Esophagus muscularis mucosa (tissue), 4 donors: ENCODE results near the gene RPL27A. TPM values are rescaled to one million over a fixed set of nuclear protein-coding genes. Genes with fewer than 3 reads are reported as not detected.

Experiments
- DNase-seq: peaks from one replicate; pipeline ENCODE4 v3.0.0-alpha.2; 2017; ENCODE audit errors: extremely low spot score
- H3K27ac ChIP-seq, 4 donors: fragments of 200-600 bp; sonication (generic); replicated peaks in 1 of 4; 1 replicate in 3 of 4; 2 replicates in 1 of 4; pipeline ENCODE4 v1.5.1; 2016 to 2019; ENCODE audit warnings: mild to moderate bottlenecking in 1 of 4
- H3K27me3 ChIP-seq, 4 donors: fragments of 200-600 bp; sonication (generic); one replicate each; pipeline versions ENCODE4 v1.5.1 to v1.6.0; 2016 to 2019
- H3K36me3 ChIP-seq, 4 donors: fragments of 200-600 bp; sonication (generic); one replicate each; pipeline ENCODE4 v1.5.1; 2016 to 2019
- H3K4me1 ChIP-seq, 4 donors: fragments of 200-600 bp; sonication (generic); one replicate each; pipeline ENCODE4 v1.5.1; 2016 to 2019
- H3K4me3 ChIP-seq, 4 donors: fragments of 200-600 bp; sonication (generic); 1 replicate in 2 of 4; 2 replicates in 2 of 4; pipeline ENCODE4 v1.5.1; 2016 to 2019; ENCODE audit warnings: mild to moderate bottlenecking in 4 of 4, moderate library complexity in 1 of 4
- H3K9me3 ChIP-seq, 4 donors: fragments of 200-600 bp; sonication (generic); 1 replicate in 3 of 4; 2 replicates in 1 of 4; pipeline ENCODE4 v1.5.1; 2016 to 2019
- CTCF ChIP-seq, 3 experiments: fragments of 200-600 bp in 2 of 3; fragments of 450-650 bp in 1 of 3; sonication (generic) in 2 of 3; IDR thresholded peaks; one replicate each; pipeline ENCODE4 v1.5.1; 2017 to 2019; ENCODE audit warnings: antibody characterized with exemption in 3 of 3, mild to moderate bottlenecking in 2 of 3, moderate library complexity in 1 of 3
- EP300 ChIP-seq: sonication (generic); formaldehyde crosslinking; IDR thresholded peaks from one replicate; pipeline ENCODE4 v1.6.1; 2017; ENCODE audit warnings: antibody characterized with exemption
- POLR2A ChIP-seq: fragments of 450-650 bp; IDR thresholded peaks from one replicate; pipeline ENCODE4 v1.6.1; 2017; ENCODE audit warnings: antibody characterized with exemption, moderate library complexity, mild to moderate bottlenecking, low read depth
- POLR2AphosphoS5 ChIP-seq, 2 donors: sonication (generic); formaldehyde crosslinking; IDR thresholded peaks; one replicate each; pipeline ENCODE4 v1.6.1; 2017; ENCODE audit warnings: antibody characterized with exemption in 2 of 2
- WGBS: methylation state at CpG from one replicate; pipeline ENCODE4 v1.1.5; 2018; 5-methylcytosine and 5-hydroxymethylcytosine counted together
- intact Hi-C: fragments of 100-400 bp; cut with DNase I; formaldehyde crosslinking; loops from one replicate; pipeline ENCODE4 v1.15.1; 2023
- total RNA-seq, 4 donors: library from RNA; depleted of rRNA; stranded (reverse); fragments of >200 nt; gene quantifications; one replicate each; pipeline versions ENCODE4 v1.1.0 to v1.2.1, GENCODE V29; 2016

Gene RPL27A
- total RNA-seq: 1,000 to 10,000 TPM in 1 of 4 donors, 100 to 1,000 TPM in 3; 665 to 1,629 (median 791) TPM

- DNase-seq: peak; percentile 100
- Histone ChIP-seq H3K36me3 (peaks cover 26 to 44% (median 37%) of the 10 kb centered on the region in 4 donors), H3K4me1 (peaks cover 23 to 33% (median 32%) of the 10 kb centered on the region in 4 donors), H3K4me3 (peak within 1 kb of the TSS; percentile 79 to 92 (median 82)), H3K27me3 (no peaks in the 10 kb centered on the region), H3K27ac (peak within 1 kb of the TSS; percentile 93 to 98 (median 95)), H3K9me3 (no peaks in the 10 kb centered on the region)
- TF ChIP-seq POLR2AphosphoS5 (IDR thresholded peaks at IDR 0.05): peak; percentile 99 to 100
- peak in 1 of 3 experiments; percentile 37 for TF ChIP-seq CTCF (IDR thresholded peaks at IDR 0.05)
- TF ChIP-seq POLR2A: peak; percentile 99
- TF ChIP-seq EP300: no peak
- intact Hi-C loops: loop anchor here (2.0 to 10.0 kb wide), 3 partner anchors 128 to 232 kb away; partner anchors contain the start of gene AKIP1
- 0% methylated on average over 24 of the region's 67 CpGs for WGBS
These were observed at the start of gene RPL27A, which contains the start of gene TRIM66 for GRCh38 chr11:8682303-8683114. Gene RPL27A (plus strand): TSS chr11:8682792. CDS start chr11:8682814, 22 bp downstream. Gene TRIM66 (minus strand): TSS chr11:8682665. CDS start chr11:8672274, 10,391 bp downstream.

- Histone ChIP-seq H3K36me3 (peaks cover 13 to 63% (median 29%) of the 10 kb centered on the region in 4 donors), H3K4me1 (peaks cover 0 to 9% (median 2%) of the 10 kb centered on the region in 4 donors)
- 98% methylated on average over 6 of the region's 6 CpGs for WGBS
These were observed 48.1 kb upstream of the RPL27A start for GRCh38 chr11:8634498-8634897.

GRCh38 chr11:8636127-8636526 lies 46.5 kb upstream of the RPL27A start:
- no peak overlapping the region for H3K4me3 ChIP-seq
- H3K27ac ChIP-seq: no peak overlapping the region
- DNase-seq: no peak
- no peaks in the 10 kb centered on the region for H3K27me3 ChIP-seq
- H3K9me3 ChIP-seq: no peaks in the 10 kb centered on the region
- peaks cover 13 to 79% (median 40%) of the 10 kb centered on the region in 4 donors for H3K36me3 ChIP-seq
- TF ChIP-seq POLR2A (no peak), POLR2AphosphoS5 (IDR thresholded peaks at IDR 0.05) (no peak), CTCF (IDR thresholded peaks at IDR 0.05) (no peak), EP300 (no peak)
- 100% methylated on average over 2 of the region's 2 CpGs for WGBS
- intact Hi-C loops: no loop called here
- H3K4me1 ChIP-seq: peaks cover 0 to 6% (median 2%) of the 10 kb centered on the region in 4 donors

More at GRCh38 chr11:8634498-8634897, 48.1 kb upstream of the RPL27A start:
- H3K4me3 ChIP-seq: no peak overlapping the region
- H3K9me3 ChIP-seq: no peaks in the 10 kb centered on the region
- intact Hi-C loops: no loop called here
- no peak for TF ChIP-seq POLR2AphosphoS5 (IDR thresholded peaks at IDR 0.05)
- TF ChIP-seq POLR2A: no peak
- TF ChIP-seq CTCF (IDR thresholded peaks at IDR 0.05): no peak
- no peak for TF ChIP-seq EP300
- DNase-seq: no peak
- H3K27ac ChIP-seq: no peak overlapping the region
- H3K27me3 ChIP-seq: no peaks in the 10 kb centered on the region

- peaks cover 21 to 97% (median 52%) of the 10 kb centered on the region in 4 donors for H3K36me3 ChIP-seq
- 93% methylated on average over 5 of the region's 5 CpGs for WGBS
These were observed 44.3 kb upstream of the RPL27A start for GRCh38 chr11:8638300-8638699.

More at GRCh38 chr11:8638300-8638699, 44.3 kb upstream of the RPL27A start:
- Histone ChIP-seq H3K9me3 (no peaks in the 10 kb centered on the region), H3K27ac (no peak overlapping the region), H3K27me3 (no peaks in the 10 kb centered on the region), H3K4me3 (no peak overlapping the region), H3K4me1 (no peaks in the 10 kb centered on the region)
- intact Hi-C loops: no loop called here
- TF ChIP-seq CTCF (IDR thresholded peaks at IDR 0.05): no peak
- TF ChIP-seq POLR2A: no peak
- TF ChIP-seq POLR2AphosphoS5 (IDR thresholded peaks at IDR 0.05): no peak
- TF ChIP-seq EP300: no peak
- no peak for DNase-seq
